ENCODE results near the gene L1TD1.
"Not testable (repeated sequence)": the region's sequence is repeated elsewhere in the genome, so short reads cannot be mapped to it uniquely, and the experiment has no call there.

The L1TD1 gene

GRCh38 chr1:62239652-62240403 lies 45.2 kb downstream of the L1TD1 start:
- H3K36me3 ChIP-seq (ENCODE audit: control insufficient read depth in 2 of 2, insufficient read depth in 1 of 2, low read length in 2 of 2); H3K4me3 ChIP-seq (ENCODE audit: low read depth, low read length); CTCF ChIA-PET; H3K9me3 ChIP-seq (ENCODE audit: control insufficient read depth, insufficient read depth, low read depth, low read length); H3K4me1 ChIP-seq (ENCODE audit: control insufficient read depth, insufficient read depth, low read length); POLR2A ChIA-PET; H3K27ac ChIP-seq (ENCODE audit: extremely low read depth, low read depth, low read length): not testable (repeated sequence)
- TF ChIP-seq SCRT2 (tag by site-specific recombination; IDR thresholded peaks at IDR 0.05) (peak; percentile 51; the same call in 1 of the 2 replicates), ZNF146 (tag by site-specific recombination; IDR thresholded peaks at IDR 0.05) (peak; percentile 98), ZNF184 (tag by site-specific recombination; IDR thresholded peaks at IDR 0.05) (0 out of 2 replicates have a peak, but pooled peaks have one; percentile 67), ZNF580 (tag by site-specific recombination; IDR thresholded peaks at IDR 0.05) (0 out of 2 replicates have a peak, but pooled peaks have one; percentile 64)

DNA sequence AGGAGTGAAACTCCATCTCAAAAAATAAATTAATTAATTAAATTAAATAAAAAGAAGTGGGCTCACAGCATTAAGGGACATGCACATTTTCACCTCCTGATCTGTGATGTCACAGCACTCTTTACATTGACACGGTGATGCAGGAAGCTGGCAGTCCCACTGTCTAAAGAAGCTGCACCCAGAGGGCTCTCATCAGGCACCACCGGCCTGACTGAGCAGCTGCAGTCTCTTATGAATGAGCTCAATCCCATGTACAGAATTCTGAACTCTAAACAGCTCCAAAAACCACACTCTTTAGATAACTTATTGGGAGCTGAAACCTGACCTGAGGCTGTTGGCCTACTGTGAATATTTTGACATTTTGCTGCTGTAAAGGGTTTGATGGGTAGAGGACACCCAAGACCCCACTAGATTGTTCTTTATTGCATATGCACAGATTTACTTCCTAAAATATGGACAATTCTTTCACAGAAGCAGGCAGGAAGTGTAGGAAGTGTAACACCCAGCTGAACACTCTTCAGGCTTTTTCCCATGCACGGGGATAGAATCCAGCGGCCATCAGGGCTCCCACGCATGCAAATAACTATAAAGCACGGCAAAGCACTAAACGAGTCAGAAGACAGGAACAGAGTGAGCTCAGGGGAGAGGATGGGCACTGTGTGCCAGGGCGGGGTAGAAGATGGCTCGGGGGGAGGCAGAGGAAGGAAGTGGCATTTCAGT lies 46.2 kb downstream of the L1TD1 start:
- TF ChIP-seq, protein P1, sequence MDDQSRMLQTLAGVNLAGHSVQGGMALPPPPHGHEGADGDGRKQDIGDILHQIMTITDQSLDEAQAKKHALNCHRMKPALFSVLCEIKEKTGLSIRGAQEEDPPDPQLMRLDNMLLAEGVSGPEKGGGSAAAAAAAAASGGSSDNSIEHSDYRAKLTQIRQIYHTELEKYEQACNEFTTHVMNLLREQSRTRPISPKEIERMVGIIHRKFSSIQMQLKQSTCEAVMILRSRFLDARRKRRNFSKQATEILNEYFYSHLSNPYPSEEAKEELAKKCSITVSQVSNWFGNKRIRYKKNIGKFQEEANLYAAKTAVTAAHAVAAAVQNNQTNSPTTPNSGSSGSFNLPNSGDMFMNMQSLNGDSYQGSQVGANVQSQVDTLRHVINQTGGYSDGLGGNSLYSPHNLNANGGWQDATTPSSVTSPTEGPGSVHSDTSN (CRISPR knock-in tag; IDR thresholded peaks at IDR 0.05): no peak
- TF ChIP-seq EGR2 (tag by site-specific recombination; IDR thresholded peaks at IDR 0.05; ENCODE audit: low read depth): no peak
- TF ChIP-seq, protein P2, sequence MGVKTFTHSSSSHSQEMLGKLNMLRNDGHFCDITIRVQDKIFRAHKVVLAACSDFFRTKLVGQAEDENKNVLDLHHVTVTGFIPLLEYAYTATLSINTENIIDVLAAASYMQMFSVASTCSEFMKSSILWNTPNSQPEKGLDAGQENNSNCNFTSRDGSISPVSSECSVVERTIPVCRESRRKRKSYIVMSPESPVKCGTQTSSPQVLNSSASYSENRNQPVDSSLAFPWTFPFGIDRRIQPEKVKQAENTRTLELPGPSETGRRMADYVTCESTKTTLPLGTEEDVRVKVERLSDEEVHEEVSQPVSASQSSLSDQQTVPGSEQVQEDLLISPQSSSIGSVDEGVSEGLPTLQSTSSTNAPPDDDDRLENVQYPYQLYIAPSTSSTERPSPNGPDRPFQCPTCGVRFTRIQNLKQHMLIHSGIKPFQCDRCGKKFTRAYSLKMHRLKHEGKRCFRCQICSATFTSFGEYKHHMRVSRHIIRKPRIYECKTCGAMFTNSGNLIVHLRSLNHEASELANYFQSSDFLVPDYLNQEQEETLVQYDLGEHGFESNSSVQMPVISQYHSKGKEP (tag by site-specific recombination; IDR thresholded peaks at IDR 0.05): no peak
- H3K36me3 ChIP-seq (ENCODE audit: control insufficient read depth in 2 of 2, insufficient read depth in 1 of 2, low read length in 2 of 2): no peaks in the 10 kb centered on the region
- ChIA-PET POLR2A (no interaction called here), CTCF (no interaction called here)
- H3K27ac ChIP-seq (ENCODE audit: extremely low read depth, low read depth, low read length): no peak overlapping the region
- 0 out of 2 replicates have a peak, but pooled peaks cover 2% of the 10 kb centered on the region for H3K4me1 ChIP-seq (ENCODE audit: control insufficient read depth, insufficient read depth, low read length)
- no peaks in the 10 kb centered on the region for H3K9me3 ChIP-seq (ENCODE audit: control insufficient read depth, insufficient read depth, low read depth, low read length)
- H3K4me3 ChIP-seq (ENCODE audit: low read depth, low read length): no peak overlapping the region

GRCh38 chr1:62241371-62242131 lies 46.9 kb downstream of the L1TD1 start:
- Histone ChIP-seq H3K27ac (ENCODE audit: extremely low read depth, low read depth, low read length) (no peak overlapping the region), H3K36me3 (ENCODE audit: control insufficient read depth in 2 of 2, insufficient read depth in 1 of 2, low read length in 2 of 2) (no peaks in the 10 kb centered on the region), H3K4me1 (ENCODE audit: control insufficient read depth, insufficient read depth, low read length) (0 out of 2 replicates have a peak, but pooled peaks cover 2% of the 10 kb centered on the region), H3K9me3 (ENCODE audit: control insufficient read depth, insufficient read depth, low read depth, low read length) (no peaks in the 10 kb centered on the region), H3K4me3 (ENCODE audit: low read depth, low read length) (no peak overlapping the region)
- no peak for TF ChIP-seq ZEB2 (tag by site-specific recombination; IDR thresholded peaks at IDR 0.05)
- TF ChIP-seq ZNF677 (tag by site-specific recombination; IDR thresholded peaks at IDR 0.05): no peak
- TF ChIP-seq ZNF416 (tag by site-specific recombination; IDR thresholded peaks at IDR 0.05): no peak
- no peak for TF ChIP-seq GLIS2 (tag by site-specific recombination; IDR thresholded peaks at IDR 0.05)
- TF ChIP-seq ZNF24 (tag by site-specific recombination; IDR thresholded peaks at IDR 0.05): no peak
- no peak for TF ChIP-seq MEIS1 (CRISPR knock-in tag; IDR thresholded peaks at IDR 0.05; ENCODE audit: borderline replicate concordance)
- TF ChIP-seq KLF8 (tag by site-specific recombination; IDR thresholded peaks at IDR 0.05): no peak
- ChIA-PET CTCF (interaction anchor here (0.6 kb wide), 1 partner anchor 1198 kb away, joined by 3 read pairs; no protein-coding TSS in a partner anchor), POLR2A (no interaction called here)
